22Rv1 (cell line): ENCODE measurements around the gene RASGRF1.

Experiments
- CTCF ChIP-seq: fragments of 450-650 bp; IDR thresholded peaks from 2 replicates; pipeline ENCODE4 v1.5.1; 2017; ENCODE audit warnings: mild to moderate bottlenecking
- ZFX ChIP-seq: fragments of 450-650 bp; IDR thresholded peaks from 2 replicates; pipeline ENCODE4 v1.6.1; 2017; ENCODE audit warnings: antibody characterized with exemption, borderline replicate concordance

- TF ChIP-seq ZFX (no peak), CTCF (no peak)
Observed at GRCh38 chr15:79132770-79133169, 42.2 kb upstream of the RASGRF1 start.
